Pulmonary artery endothelial cell (primary cell): Measurements from ENCODE around the gene TFAM. TPM values are rescaled to one million over a fixed set of nuclear protein-coding genes. Genes with fewer than 3 reads are reported as not detected.
"Not testable (repeated sequence)": the region's sequence is repeated elsewhere in the genome, so short reads cannot be mapped to it uniquely, and the experiment has no call there.

ENCODE experiments used
- DNase-seq: peaks from one replicate; pipeline ENCODE4 v3.0.0-alpha.2; 2011; ENCODE audit warnings: low read depth, low spot score
- total RNA-seq: library from RNA; depleted of rRNA; stranded (reverse); fragments of >200 nt; gene quantifications from 2 replicates; pipeline ENCODE4 v1.2.3, GENCODE V29; 2014

The TFAM gene
- total RNA-seq, 1 donor from 2014 or later = 58.6 TPM

DNA sequence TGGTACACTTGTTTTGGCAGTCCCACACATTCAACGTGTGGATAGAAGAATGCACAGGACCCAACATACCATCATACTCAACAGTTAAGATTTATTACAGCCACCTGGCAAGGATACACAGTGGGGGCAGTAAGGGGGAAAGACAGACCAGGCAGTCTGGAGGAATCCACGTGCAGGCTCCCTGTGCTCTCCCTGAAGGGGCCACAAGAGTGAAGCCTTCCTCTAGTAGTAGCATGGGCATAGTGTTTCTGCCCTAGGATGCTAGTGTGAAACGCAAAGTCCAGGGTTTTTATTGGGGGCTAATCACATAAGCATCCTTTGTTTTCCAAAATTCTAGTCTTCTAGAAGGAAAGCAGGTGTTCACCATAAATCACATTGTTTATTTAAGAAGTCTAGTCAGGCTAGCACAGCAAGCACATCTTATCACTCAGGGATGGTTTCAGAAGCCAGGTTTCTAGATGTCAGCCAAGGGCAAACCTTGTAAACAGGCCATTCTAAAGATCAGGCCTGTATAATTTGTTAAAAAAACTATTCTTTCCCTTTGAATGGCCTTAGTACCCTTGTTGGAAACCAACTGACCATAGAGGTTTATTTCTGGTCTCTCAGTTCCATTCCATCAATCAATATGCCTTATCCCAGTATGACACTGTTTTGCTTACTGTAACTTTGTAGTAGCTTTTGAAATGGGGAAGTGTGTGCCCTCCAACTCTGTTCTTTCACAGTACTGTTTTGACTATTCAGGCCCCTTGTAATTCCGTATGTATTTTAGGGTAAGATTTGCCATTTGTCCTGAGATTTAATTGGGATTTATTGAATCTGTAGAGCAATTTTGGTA lies 12.4 kb upstream of the TFAM start:
- DNase-seq = no peak

DNA sequence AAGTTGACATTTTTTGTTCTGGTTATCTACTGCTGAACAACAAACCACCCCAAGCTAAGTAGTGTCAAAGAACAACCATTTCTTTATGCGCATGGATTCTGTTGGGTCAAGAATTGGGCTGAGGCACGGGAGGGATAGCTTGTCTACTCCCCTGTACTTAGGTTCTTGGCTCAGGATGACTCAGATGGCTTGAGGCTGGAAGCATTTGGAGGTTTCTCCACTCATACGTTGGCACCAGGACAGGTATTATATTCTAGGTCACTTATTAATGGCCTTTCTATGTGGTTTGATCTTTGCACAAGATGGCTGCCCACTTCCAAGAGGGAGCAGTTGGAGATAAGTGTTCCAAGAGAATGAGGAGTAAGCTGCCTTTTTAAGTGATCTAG lies 11.8 kb upstream of the TFAM start:
- DNase-seq = no peak

DNA sequence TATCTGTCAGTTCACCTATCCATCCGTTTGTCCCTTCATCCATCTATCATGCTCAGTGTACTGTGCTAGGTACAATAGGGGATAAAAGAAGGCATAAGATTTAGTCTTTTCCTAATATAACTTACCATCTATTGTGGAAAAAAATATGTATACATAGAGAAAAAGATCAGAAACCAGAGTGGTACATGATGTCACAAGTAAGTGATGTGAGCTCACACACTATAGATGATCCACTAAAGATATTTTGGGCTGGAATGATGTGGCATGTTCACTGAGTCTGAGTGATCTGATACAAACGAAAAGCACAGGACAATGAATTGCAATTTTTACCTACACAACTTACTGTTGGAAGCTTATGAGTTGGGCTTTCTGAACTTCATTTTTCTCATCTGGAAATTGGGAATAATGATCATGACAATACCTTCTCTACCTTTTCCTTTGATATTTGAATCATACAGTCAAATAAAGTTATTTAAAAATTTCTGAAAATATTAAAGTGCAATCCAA lies 2.7 kb upstream of the TFAM start:
- no peak for DNase-seq

DNA sequence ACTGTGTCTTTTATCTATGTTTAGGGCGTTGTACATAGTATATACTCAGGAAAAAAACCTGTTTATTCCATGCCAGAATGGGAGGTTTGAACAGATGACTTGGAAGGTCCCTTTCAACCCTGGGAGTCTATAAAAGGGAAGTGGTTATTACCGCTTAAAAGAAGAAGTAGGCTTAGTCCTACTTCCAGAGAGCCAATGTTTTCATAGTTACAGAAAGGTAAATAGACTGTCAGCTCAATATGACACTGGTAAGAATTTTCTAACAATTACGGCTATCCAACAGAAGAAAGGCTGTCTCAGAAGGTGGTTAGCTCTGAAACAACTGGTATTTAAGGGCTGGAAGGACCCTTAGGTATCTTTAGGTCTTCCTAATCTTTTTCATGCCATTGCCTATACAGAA lies 1.1 kb upstream of the TFAM start:
- DNase-seq = no peak

DNA sequence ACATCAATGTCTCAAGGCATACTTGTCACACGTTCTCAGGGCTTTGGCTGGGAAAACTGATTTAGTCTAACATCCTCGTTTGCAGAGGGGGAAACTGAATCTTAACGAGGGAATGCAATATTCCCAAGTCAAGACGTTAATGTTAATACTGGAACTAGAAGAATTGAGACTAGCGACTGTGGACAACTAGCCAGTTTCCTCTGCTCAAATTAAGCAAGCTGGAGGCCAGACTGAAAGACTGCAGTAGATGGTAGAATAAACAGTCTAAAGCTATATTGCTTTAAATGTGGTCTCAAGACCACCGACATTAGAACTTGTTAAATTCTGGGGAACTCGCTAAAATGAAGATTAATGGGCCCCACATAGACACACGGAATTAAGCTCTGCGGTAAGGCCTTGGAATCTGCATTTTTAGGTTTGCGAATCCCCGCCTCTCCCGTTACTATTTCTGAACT lies 639 bp upstream of the TFAM start:
- DNase-seq = peak; percentile 5

DNA sequence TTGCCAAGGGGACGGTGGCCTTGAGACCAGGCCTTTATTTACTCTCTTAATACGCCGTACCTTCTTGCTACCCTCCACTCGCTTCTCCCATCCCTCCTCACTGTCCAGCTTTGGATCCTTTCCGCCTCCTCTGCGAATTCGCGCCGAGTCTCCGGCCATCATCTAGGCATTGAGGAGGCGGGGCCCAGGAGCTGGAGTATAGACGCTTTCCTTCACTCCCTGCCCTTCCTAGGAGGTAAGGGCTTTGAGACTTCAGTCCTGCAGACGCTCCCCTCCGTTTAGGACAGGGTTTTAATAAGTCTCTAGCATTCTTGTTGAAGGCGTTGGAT lies 538 bp downstream of the TFAM start:
- DNase-seq = no peak

DNA sequence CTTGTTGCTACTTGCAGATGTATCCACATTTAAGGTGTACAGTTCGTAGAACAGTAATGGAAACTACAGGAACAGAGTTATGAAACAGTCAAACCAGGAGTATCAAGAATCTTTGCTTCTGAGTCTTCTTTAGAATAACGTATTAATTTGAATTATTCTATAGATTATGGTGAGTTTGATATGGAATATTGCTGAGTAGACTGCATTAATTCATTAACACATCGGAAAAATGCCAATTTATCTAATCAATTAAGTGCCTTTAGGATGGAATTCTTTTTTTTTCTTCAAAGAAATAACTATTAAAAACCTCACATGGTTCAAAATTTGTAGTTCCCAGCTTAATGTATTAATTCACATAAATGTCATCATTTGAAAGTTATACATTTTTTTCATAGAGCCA lies 3.8 kb downstream of the TFAM start:
- no peak for DNase-seq

DNA sequence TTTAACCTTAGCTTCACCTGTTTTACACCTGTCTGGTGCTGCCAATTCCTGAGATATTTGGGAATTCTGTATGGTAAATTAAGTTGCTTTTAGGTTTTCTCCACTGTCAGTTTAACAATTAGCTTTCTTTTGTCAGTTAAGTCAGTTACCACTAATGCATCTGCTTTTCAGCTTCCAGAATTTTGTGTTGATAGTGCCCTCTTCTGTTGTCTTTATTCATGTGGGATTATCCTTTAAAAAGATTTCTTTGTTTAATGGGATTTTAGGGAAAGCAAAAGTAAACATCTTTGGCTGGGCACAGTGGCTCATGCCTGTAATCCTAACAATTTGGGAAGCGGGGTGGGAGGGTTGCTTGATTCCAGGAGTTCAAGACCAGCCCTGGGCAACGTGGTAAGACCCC lies 8.1 kb downstream of the TFAM start:
- no peak for DNase-seq

DNA sequence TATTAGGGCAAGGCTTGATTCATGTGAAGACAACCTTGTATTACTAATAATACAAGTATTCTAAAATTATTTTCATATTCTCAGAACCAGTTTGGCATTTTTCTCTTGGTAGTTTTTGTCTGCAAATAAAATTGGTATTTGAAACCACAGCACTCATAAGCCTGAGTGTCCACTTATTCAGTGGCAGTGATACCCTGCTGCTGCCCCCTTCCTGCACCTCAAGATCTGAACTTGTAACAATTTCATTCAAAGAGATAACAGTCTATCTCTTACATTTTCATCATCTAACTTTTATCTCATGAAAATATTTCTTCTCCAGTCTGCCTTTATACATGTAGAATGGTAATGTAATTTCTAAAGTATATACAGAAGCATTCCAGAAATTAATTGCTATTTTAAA lies 9.3 kb downstream of the TFAM start:
- DNase-seq = no peak

DNA sequence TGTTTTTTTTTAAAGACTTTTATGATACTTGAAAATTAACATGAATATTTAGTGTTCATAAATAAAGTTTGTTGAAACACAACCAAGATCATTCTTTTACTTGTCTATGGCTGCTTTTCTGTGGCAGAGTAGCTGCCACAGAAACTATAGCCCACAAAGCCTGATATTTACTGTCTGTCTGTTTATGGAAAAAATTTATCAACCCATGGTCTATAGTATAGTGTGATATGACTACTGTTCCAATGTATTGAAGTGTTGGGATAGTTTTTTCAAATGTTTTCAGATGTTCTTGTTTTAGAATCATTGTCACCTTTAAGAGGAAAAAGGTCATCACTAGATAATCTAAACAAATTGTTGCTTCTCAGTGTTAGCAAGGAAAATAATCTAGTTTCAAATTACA lies 10.8 kb downstream of the TFAM start:
- DNase-seq = no peak

DNA sequence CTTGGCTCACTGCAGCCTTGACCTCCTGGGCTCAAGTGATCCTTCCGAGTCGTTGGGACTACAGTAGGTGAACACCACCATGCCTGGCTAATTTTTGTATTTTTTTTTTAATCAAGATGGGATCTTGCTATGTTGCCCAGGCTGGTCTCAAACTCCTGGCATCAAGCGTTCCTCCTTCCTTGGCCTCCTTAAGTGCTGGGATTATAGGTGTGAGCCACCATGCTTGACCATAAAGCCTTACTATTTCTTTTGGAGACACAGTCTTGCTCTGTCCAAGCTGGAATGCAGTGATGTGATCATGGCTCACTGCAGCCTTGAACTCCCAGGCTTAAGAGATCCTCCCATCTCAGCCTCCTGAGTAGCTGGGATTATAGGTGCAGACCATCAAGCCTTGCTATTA lies 12.6 kb downstream of the TFAM start:
- no peak for DNase-seq

DNA sequence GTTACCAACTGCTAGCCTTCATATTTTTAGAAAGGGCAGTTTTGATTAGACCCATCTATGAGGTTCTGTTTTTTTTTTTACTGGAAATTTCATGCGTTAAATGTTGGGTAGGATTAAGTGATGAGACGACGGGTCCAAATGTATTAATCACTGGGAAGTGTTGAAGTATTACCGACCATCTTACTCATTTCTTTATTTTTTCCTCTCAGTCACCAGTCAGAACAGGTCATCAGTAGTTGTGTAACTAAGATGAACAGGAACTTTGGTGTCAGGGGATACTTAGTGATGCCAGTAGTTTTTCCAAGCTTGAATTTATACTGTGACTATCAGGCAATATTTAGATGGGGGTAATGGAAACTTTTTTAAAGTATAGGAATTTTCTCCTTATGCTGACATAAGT lies 14.2 kb downstream of the TFAM start:
- no peak for DNase-seq

DNA sequence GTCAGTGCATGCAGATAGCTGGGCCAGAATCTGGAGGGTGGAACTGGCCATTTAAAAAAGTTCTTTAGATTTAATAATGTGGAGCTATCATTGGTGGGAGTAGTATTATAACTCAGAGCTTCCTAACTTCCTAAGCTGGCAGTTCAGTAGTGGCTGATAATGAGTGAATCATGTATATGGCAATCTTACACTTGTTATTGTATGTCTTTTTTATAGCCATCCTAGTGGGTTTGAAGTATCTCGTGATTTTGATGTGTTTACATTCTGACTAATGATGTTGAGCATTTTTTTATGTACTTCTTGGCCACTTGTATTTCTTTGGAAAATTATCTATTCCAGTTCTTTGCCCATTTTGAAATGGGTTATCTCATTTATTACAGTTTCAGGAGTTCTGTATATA lies 15.4 kb downstream of the TFAM start:
- DNase-seq = no peak

DNA sequence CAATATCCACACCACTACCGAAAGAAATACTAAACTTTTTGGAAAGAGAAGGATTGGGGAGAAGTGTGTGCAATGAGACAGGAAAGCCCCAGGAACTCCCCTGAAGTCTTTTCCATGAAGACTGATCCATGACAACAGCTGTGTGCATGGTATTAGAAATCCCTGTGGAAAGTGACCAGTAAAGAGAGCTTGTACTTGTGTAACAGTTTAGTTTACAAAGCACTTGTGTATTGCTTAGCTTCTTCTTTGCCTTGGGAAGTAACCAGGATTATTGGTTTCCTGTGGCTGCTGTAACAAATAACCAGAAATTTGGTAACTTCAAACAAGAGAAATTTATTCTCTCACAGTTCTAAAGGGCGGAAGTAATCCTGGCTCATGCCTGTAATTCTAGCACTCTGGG lies 18.8 kb downstream of the TFAM start:
- no peak for DNase-seq

DNA sequence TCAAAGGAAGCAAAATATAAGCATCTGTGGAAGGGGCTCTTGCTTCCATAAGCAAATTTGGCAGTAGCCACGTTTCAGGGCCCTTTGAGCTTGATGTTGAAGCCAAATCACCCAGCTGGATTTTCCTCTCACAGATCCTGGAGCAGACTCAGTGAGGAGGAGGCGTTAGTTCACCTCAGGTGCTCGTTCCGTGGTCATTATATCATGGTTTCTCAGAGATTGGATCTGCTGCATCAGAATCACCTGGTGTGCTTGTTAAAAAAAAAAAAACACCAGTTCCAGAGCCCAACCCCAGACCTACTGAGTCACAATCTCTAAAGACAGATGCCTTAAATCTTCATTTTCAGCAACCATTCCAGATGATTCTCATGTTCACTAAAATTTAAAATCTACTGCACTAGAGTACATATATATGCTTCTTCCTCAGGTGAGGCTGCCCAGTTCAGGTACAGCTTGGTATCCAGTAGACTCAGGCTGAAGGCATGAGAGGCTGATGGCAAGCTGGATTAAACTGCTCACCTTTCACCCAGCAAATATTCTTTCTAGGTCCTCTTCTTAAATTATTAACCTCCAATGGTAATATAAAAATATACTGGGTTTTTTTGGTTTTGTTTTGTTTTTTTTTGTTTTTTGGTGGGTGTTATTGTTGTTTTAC lies 24.9 kb downstream of the TFAM start:
- DNase-seq = no peak

DNA sequence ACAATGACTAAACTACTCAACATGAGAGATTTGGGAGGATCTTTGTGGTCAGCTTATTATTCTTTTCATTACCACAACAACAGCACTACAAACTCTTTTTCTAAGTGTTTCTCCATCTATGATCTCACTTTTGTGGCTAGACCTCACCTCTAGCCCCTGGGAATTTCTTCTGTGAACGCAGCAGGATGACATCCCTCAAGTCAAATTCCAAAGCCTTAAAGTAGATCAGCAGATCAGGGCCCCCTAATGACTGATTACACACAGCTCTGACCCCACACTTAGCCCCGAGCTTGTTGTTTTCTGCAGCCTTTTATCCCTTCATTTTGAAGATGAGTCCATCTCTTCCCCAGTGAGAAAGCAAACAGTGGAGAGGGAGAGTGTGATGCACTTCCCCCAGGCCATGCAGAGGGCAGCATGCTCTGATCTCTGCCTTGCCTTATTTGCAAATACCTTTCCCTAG lies 27.3 kb downstream of the TFAM start:
- DNase-seq = no peak

DNA sequence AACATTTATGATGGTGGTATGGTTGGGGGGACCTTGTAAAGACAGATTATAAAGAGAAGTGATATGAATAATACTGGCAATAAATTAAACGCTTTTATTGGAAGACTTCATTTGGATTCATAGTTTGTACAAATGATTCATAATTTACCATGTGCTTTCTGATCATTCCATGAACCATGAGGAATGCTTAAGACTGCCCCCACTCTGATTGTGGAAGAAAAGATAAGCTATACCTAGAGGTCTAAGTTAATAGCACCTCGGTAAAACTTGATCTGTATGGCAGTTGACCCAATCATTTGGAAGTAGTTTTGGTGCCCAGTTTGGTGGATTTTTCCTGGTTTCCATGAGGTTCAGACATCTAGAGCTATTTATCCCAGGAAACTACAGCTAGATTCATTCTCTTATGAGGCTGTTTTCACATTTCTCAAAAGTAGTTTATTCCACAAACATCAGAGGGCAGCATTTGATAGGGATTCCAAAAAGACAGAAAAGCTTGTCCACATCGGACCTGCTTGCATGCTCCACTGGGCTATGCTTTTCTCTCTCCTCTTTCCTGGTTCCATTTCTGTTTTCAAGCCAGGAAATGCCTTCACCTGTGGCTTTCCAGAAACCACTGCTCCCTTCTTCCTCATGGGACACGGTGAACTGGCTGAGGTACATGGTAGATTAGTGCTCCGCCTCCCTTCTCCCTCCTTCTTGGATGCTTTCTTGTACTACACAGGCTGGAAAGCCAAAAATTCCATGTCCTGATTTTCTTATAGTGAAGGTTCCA lies 29.2 kb downstream of the TFAM start:
- no peak for DNase-seq

DNA sequence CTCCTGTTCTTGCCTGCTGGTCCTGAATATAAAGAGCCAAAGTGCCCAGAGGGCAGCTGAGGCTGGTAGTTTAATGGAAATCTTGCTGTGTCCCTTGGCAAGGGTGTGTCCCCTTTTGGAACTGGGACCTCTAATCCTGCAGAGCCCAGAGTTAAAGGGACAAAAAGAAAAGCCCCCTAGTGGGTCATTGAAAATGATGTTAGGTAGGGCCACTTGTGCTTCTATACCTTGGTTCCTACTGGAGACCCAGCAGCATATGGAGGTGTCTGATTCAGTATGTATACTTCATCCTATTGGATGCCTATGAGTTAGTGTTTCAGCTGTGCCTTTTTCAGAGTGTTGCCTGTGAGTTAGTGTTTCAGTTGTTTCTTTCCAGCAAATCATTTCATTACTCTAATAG lies 30.5 kb downstream of the TFAM start:
- no peak for DNase-seq

DNA sequence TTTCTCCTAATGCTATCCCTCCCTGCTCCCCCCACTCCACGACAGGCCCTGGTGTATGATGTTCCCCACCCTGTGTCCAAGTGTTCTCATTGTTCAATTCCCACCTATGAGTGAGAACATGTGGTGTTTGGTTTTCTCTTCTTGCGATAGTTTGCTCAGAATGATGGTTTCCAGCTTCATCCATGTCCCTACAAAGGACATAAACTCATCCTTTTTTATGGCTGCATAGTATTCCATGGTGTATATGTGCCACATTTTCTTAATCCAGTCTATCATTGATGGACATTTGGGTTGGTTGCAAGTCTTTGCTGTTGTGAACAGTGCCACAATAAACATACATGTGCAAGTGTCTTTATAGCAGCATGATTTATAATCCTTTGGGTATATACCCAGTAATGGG lies 32.7 kb downstream of the TFAM start:
- DNase-seq = not testable (repeated sequence)

DNA sequence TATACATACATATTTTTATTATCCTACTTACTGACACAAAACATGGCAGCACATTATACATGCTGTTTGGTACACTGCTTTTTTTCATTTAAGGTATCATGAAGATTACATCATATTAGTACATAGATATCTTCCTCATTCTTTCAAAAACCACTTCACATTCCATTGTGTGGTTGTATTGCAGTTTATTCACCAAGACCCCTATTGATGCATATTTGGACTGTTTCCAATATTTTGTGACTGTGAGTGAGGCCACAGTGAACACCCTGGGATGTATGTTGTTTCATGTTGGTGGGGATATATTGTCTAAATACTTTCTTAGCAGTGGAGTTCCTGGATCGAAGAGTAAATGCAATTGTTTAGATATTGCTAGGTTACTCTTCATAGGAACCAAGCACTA lies 39.0 kb downstream of the TFAM start:
- no peak for DNase-seq

DNA sequence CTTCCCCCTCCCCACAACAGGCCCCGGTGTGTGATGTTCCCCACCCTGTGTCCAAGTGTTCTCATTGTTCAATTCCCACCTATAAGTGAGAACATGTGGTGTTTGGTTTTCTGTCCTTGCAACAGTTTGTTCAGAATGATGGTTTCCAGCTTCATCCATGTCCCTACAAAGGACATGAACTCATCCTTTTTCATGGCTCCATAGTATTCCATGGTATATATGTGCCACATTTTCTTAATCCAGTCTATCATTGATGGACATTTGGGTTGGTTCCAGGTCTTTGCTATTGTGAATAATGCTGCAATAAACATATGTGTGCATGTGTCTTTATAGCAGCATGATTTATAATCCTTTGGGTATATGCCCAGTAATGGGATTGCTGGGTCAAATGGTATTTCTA lies 43.2 kb downstream of the TFAM start:
- not testable (repeated sequence) for DNase-seq

DNA sequence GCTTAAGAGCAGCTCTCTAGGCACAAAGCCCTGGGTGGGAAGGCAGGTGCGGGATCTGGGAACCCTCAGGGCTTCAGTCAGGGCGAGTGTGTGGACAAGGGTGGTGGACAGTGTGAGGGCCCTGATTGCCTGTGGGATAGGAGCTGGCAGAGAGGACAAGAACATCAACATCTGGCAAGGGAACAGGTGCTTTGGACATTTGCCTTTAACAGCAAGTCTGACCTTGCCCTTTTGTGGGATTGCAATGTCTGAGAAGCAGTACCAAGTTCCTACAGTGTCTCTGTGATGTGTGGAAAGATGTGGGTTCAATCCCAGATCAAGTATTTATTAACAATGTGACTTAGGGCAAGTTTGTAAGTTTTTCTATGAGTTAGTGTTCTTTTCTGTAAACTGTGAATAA lies 46.7 kb downstream of the TFAM start:
- DNase-seq = no peak
